NB4 (cell line): ENCODE measurements around the gene ADGRG6.
"Not testable (repeated sequence)": the region's sequence is repeated elsewhere in the genome, so short reads cannot be mapped to it uniquely, and the experiment has no call there.

Experiments used
- DNase-seq: peaks from one replicate; pipeline ENCODE4 v3.0.0; 2010; ENCODE audit warnings: low read depth
- H3K4me3 ChIP-seq: one replicate; pipeline ENCODE4 v1.5.1; 2011; ENCODE audit warnings: mild to moderate bottlenecking, low read depth, low read length, moderate library complexity
- MAX ChIP-seq: IDR thresholded peaks from 2 replicates; pipeline ENCODE4 v1.6.1; 2011; ENCODE audit warnings: low read depth, low read length
- MYC ChIP-seq: IDR thresholded peaks from 2 replicates; pipeline ENCODE4 v1.6.1; 2011; ENCODE audit warnings: low read depth, low read length
- POLR2A ChIP-seq: IDR thresholded peaks from 2 replicates; pipeline ENCODE4 v1.6.1; 2011; ENCODE audit warnings: mild to moderate bottlenecking; ENCODE audit not compliant: insufficient read length; ENCODE audit errors: extremely low read depth
- TF ChIP-seq, protein P1 (sequence below): IDR thresholded peaks from one replicate; pipeline ENCODE4 v1.5.1; 2012; ENCODE audit warnings: low read depth, low read length

Gene ADGRG6

GRCh38 chr6:142343938-142344337 is 42.1 kb downstream of the ADGRG6 start:
- H3K4me3 ChIP-seq = no peak overlapping the region
- TF ChIP-seq, protein P1, sequence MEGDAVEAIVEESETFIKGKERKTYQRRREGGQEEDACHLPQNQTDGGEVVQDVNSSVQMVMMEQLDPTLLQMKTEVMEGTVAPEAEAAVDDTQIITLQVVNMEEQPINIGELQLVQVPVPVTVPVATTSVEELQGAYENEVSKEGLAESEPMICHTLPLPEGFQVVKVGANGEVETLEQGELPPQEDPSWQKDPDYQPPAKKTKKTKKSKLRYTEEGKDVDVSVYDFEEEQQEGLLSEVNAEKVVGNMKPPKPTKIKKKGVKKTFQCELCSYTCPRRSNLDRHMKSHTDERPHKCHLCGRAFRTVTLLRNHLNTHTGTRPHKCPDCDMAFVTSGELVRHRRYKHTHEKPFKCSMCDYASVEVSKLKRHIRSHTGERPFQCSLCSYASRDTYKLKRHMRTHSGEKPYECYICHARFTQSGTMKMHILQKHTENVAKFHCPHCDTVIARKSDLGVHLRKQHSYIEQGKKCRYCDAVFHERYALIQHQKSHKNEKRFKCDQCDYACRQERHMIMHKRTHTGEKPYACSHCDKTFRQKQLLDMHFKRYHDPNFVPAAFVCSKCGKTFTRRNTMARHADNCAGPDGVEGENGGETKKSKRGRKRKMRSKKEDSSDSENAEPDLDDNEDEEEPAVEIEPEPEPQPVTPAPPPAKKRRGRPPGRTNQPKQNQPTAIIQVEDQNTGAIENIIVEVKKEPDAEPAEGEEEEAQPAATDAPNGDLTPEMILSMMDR = no peak
- TF ChIP-seq POLR2A (no peak), MAX (no peak), MYC (no peak)
- DNase-seq = no peak

- TF ChIP-seq, protein P1 = no peak
- TF ChIP-seq MYC (no peak), MAX (no peak), POLR2A (no peak)
- H3K4me3 ChIP-seq = no peak overlapping the region
- DNase-seq = no peak
Measured at GRCh38 chr6:142345261-142345660, 43.5 kb downstream of the ADGRG6 start.

GRCh38 chr6:142346166-142346565 is 44.4 kb downstream of the ADGRG6 start:
- H3K4me3 ChIP-seq, DNase-seq: not testable (repeated sequence)

- TF ChIP-seq, protein P1 = no peak
- no peak for TF ChIP-seq MYC
- TF ChIP-seq MAX = no peak
- TF ChIP-seq POLR2A = no peak
- H3K4me3 ChIP-seq = no peak overlapping the region
Measured at GRCh38 chr6:142349215-142349823, 47.5 kb downstream of the ADGRG6 start.

GRCh38 chr6:142350309-142350708 is 48.5 kb downstream of the ADGRG6 start:
- no peak for DNase-seq
- H3K4me3 ChIP-seq = no peak overlapping the region
- no peak for TF ChIP-seq POLR2A
- TF ChIP-seq, protein P1 = no peak
- no peak for TF ChIP-seq MAX
- no peak for TF ChIP-seq MYC

More at GRCh38 chr6:142349215-142349823, 47.5 kb downstream of the ADGRG6 start:
- DNase-seq = no peak

- DNase-seq = no peak
- H3K4me3 ChIP-seq = no peak overlapping the region
- TF ChIP-seq MYC (no peak), POLR2A (no peak), MAX (no peak)
- TF ChIP-seq, protein P1 = no peak
Measured at GRCh38 chr6:142353690-142354089, 51.9 kb downstream of the ADGRG6 start.

- DNase-seq = no peak
- TF ChIP-seq MAX = no peak
- TF ChIP-seq, protein P1 = no peak
- no peak for TF ChIP-seq POLR2A
- TF ChIP-seq MYC = no peak
- H3K4me3 ChIP-seq = no peak overlapping the region
Measured at GRCh38 chr6:142354650-142355049, 52.8 kb downstream of the ADGRG6 start.
